HEK293T (cell line): ENCODE results near the gene SORT1.

ENCODE experiments used
- CTBP1 ChIP-seq: fragments of 450-650 bp; IDR thresholded peaks from 2 replicates; pipeline ENCODE4 v1.6.1; 2016; ENCODE audit warnings: borderline replicate concordance
- LEF1 ChIP-seq: fragments of 450-650 bp; IDR thresholded peaks from 2 replicates; pipeline ENCODE4 v1.6.1; 2017; ENCODE audit warnings: mild to moderate bottlenecking, borderline replicate concordance
- SP1 ChIP-seq: fragments of 450-650 bp; IDR thresholded peaks from 2 replicates; pipeline ENCODE4 v1.6.1; 2017
- SUZ12 ChIP-seq: fragments of 450-650 bp; IDR thresholded peaks from 2 replicates; pipeline ENCODE4 v1.6.1; 2016; ENCODE audit warnings: mild to moderate bottlenecking
- TARDBP ChIP-seq: fragments of 450-650 bp; IDR thresholded peaks from 2 replicates; pipeline ENCODE4 v1.6.1; 2016
- ZNF384 ChIP-seq: fragments of 450-650 bp; IDR thresholded peaks from 2 replicates; pipeline ENCODE4 v1.6.1; 2016

GRCh38 chr1:109300650-109301151 is 97.0 kb downstream of the SORT1 start:
- no peak for TF ChIP-seq TARDBP
- TF ChIP-seq CTBP1, result no peak
- no peak for TF ChIP-seq SP1
- TF ChIP-seq LEF1, result no peak
- TF ChIP-seq ZNF384, result no peak
- no peak for TF ChIP-seq SUZ12
